ENCODE data around the gene NEU1.
"Not testable (repeated sequence)": the region's sequence is repeated elsewhere in the genome, so short reads cannot be mapped to it uniquely, and the experiment has no call there.

Gene NEU1

GRCh38 chr6:31862344-31863235, at the start of gene NEU1:
Gene NEU1, minus strand, starts transcription at chr6:31862821. Its CDS starts 45 bp downstream, at chr6:31862776.
- DNase-seq (ENCODE audit: low spot score): peak; percentile 100

GRCh38 chr6:31911826-31912585, 49.4 kb upstream of the NEU1 start:
- DNase-seq (ENCODE audit: low spot score): no peak

GRCh38 chr6:31909298-31909697, 46.7 kb upstream of the NEU1 start:
- DNase-seq (ENCODE audit: low spot score): not testable (repeated sequence)

- DNase-seq (ENCODE audit: low spot score): no peak
Observed at GRCh38 chr6:31908791-31909190, 46.2 kb upstream of the NEU1 start.

- not testable (repeated sequence) for DNase-seq (ENCODE audit: low spot score)
Observed at GRCh38 chr6:31908255-31908654, 45.6 kb upstream of the NEU1 start.

DNA sequence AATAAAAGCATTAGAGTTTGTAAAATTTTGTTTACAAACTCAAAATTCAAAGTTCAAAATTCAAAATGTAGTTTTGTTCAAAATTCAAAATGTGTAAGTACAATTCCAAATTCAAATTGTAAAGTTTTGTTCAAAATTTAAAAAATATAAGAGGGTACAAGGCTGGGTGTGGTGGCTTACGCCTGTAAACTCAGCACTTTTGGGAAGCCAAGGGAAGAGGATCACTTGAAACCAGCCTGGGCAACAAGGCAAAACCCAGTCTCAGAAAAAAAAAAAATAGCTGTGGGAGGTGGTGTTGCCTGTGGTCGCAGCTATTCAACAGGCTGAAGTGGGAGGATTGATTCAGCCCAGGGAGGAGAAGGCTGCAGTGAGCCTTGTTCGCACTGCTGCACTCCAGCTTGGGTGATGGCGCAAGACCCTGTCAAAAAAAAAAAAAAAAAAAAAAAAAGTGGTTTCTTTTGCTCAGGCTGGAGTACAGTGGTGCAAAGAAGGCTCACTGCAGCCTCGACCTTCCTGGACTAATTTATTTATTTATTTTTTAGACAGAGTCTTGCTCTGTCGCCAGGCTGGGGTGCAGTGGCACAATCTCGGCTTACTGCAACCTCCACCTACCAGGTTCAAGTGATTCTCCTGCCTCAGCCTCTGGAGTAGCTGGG, 44.7 kb upstream of the NEU1 start:
- DNase-seq (ENCODE audit: low spot score): no peak

DNA sequence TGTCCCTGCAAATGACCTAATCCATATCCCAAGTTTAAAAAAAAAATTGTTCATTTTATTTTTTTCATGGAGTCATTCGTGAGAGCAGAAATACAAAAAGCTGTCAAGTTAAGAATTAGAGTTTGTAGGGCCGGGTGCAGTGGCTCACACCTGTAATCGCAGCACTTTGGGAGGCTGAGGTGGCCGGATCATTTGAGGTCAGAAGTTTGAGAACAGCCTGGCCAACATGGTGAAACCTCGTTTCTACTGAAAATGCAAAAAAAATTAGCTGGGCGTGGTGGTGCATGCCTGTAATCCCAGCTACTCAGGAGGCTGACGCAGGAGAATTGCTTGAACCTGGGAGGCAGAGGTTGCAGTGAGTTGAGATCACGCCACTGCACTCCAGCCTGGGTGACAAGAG, 44.1 kb upstream of the NEU1 start:
- DNase-seq (ENCODE audit: low spot score): not testable (repeated sequence)

DNA sequence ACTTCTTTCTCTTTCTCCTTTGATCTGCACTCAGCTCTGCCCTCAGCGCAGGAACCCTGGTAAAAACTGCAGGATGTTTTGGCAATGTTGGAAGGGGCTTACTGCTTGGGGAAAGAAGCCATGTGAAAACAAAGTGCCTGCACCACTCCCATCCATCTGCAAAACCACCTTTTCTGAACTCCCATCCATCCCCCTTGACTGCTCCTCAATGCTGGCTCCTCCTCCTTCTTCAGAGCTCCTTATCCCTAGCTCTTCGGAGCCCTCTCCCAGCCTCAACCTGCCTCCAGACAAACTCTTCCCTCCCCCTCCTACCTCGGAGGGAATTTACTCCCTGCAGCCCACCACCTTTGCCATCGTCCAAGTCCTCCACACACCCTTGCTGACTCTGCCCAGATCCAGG, 43.5 kb upstream of the NEU1 start:
- DNase-seq (ENCODE audit: low spot score): no peak

DNA sequence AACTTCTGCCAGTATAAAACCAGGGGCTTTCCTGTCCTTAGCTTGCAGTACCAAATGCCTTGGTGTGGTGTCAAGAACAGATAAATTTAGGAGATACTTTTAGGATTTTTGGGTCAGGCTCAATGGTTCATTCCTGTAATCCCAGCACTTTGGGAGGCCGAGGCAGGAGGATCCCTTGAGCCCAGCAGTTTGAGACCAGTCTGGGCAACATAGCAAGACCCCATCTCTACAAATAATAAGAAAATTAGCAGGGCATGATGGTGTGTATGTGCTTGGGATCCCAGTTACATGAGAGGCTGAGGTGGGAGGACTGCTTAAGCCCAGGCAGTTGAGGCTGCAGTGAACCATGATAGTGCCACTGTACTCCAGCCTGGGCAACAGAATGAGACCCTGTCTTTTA, 42.4 kb upstream of the NEU1 start:
- no peak for DNase-seq (ENCODE audit: low spot score)

GRCh38 chr6:31903957-31904356, 41.3 kb upstream of the NEU1 start:
- no peak for DNase-seq (ENCODE audit: low spot score)

GRCh38 chr6:31901953-31902643, 39.5 kb upstream of the NEU1 start, which contains the start of gene ZBTB12:
Gene ZBTB12, minus strand, starts transcription at chr6:31902086. Its CDS starts 781 bp downstream, at chr6:31901305.
- DNase-seq (ENCODE audit: low spot score): peak; percentile 97

- peak; percentile 69 for DNase-seq (ENCODE audit: low spot score)
Observed at GRCh38 chr6:31901415-31901952, 38.9 kb upstream of the NEU1 start.

GRCh38 chr6:31900917-31901414, 38.3 kb upstream of the NEU1 start:
- DNase-seq (ENCODE audit: low spot score): no peak

GRCh38 chr6:31899882-31900722, 37.5 kb upstream of the NEU1 start:
- DNase-seq (ENCODE audit: low spot score): no peak

DNA sequence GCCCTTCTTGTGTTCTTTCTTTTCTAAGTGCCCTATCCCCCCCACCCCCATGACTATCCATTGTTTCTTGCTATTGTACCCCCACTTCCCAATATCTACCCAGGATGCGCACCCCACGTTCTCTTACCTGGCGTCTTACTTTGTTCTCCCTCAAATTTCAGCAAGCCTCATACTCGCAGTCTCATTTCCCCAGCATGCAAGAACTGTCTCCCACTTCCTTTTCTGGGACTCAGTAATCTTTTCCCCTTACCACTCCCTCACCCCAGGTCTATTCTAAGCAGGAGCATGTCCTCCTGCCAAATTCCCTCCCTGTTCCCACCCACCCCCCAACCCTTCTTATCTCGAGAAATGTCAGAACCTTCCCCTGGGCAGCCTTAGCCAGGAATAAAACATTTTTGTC, 36.6 kb upstream of the NEU1 start:
- DNase-seq (ENCODE audit: low spot score): no peak

GRCh38 chr6:31898383-31899011, 35.9 kb upstream of the NEU1 start:
- DNase-seq (ENCODE audit: low spot score): peak; percentile 51

DNA sequence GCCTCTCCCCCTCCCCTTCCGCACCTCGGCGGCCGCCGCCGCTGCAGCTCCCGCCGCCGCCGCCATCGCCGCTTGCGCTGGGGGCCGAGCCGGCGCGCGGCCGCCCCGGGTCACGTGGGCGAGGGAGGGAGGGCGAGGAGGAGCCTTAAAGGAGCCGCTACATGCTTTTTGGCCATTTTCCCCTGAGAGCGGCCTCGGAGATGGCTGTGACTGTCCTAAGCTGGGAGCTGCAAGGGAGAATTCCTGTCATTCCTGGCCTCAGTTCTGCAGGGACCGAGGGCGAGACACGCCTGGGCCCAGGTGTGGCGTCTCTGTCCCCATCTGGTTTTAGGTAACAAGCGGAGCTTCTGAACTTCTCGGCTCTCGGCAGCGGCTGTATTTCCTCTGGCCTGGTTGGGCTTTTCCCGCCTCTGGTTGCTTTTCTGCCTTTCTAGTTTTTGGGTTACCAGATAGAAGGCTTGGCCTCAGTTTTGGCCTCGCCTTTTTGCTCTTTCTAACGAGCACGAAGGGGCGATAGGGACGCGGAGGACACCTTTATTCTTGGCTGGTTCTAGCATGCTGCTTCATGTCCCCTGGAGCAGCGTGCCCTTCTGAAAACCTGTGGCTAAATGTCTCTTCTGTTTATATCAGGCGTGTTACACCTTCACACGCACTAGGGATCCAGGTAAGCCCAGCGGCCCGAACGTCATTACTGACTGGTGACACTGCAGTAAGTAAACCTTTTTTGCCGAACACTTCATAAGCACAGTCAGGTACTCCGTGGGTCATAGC, 35.2 kb upstream of the NEU1 start, which contains the start of gene EHMT2:
Gene EHMT2, minus strand, starts transcription at position 87 of the 771 bp plus-strand sequence. Its CDS starts 21 bp downstream, at position 66.
- peak; percentile 90 for DNase-seq (ENCODE audit: low spot score)

DNA sequence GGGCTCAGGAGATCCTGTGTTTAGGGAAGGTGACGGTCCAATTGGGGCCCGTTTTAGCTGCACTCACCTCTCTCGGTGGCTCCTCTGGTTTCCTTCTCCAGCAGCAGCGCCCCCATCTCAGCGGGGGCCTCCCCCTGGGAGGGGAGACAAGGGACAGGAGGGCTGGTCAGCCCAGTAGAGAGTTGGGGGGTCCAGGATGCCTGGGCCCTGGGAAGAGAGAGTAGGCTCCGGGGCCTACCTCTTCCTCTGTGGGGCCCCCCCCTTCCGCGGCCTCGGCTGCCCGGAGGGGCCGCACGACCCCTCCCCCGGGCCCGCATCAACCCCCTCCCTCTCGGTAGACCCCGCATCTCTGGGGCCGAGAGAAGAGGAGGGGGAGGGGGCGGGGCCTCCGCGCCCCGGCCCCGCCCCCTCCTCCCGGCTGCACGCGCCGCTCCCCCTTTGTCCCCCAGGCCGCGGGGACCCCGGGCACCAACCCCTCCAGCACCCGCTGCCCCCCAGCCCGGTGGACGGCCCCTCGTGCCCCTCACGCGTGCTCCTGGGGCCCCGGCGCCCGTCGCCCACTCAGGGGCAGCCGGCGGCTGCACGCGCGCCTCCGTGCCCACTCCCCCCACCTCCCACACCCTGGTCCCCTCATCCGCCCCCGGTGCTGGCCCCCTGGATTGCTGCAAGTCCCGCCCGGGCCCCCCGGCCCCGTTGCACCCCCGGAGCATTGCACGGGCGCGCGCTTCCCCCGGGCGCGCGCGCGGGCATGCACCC, 34.4 kb upstream of the NEU1 start:
- DNase-seq (ENCODE audit: low spot score): peak; percentile 20

Data from globus pallidus (tissue), 1 donor.